HEK293 (cell line): Measurements from ENCODE around the gene PITPNB.

ENCODE experiments used
- CTCF ChIP-seq: fragments of 450-650 bp; formaldehyde crosslinking; IDR thresholded peaks from 2 replicates; pipeline ENCODE4 v1.5.1; 2016; ENCODE audit warnings: missing biosample characterization, missing genetic modification characterization
- KLF17 ChIP-seq: fragments of 450-650 bp; formaldehyde crosslinking; IDR thresholded peaks from 2 replicates; pipeline ENCODE4 v1.5.1; 2016; ENCODE audit warnings: missing biosample characterization, missing genetic modification characterization
- PRDM2 ChIP-seq: fragments of 450-650 bp; formaldehyde crosslinking; IDR thresholded peaks from 2 replicates; pipeline ENCODE4 v1.5.1; 2016; ENCODE audit warnings: missing biosample characterization, missing genetic modification characterization, borderline replicate concordance
- TCF7L2 ChIP-seq: IDR thresholded peaks from 2 replicates; pipeline ENCODE4 v1.6.1; 2011; ENCODE audit warnings: low read depth, mild to moderate bottlenecking, inconsistent platforms, low read length, moderate library complexity, borderline replicate concordance
- YY1 ChIP-seq: fragments of 450-650 bp; formaldehyde crosslinking; IDR thresholded peaks from 2 replicates; pipeline ENCODE4 v1.5.1; 2018; ENCODE audit warnings: missing biosample characterization, missing genetic modification characterization
- ZBTB11 ChIP-seq: fragments of 450-650 bp; formaldehyde crosslinking; conservative IDR thresholded peaks from 2 replicates; pipeline ENCODE4 v1.5.1; 2016; ENCODE audit warnings: low read depth, missing biosample characterization, missing genetic modification characterization
- ZEB2 ChIP-seq: fragments of 450-650 bp; formaldehyde crosslinking; IDR thresholded peaks from 2 replicates; pipeline ENCODE4 v1.5.1; 2016; ENCODE audit warnings: missing biosample characterization, missing genetic modification characterization
- ZNF121 ChIP-seq: fragments of 450-650 bp; formaldehyde crosslinking; IDR thresholded peaks from 2 replicates; pipeline ENCODE4 v1.5.1; 2016; ENCODE audit warnings: missing biosample characterization, missing genetic modification characterization
- ZNF140 ChIP-seq: fragments of 450-650 bp; formaldehyde crosslinking; IDR thresholded peaks from 2 replicates; pipeline ENCODE4 v1.5.1; 2016; ENCODE audit warnings: missing biosample characterization, missing genetic modification characterization
- ZNF157 ChIP-seq: fragments of 450-650 bp; formaldehyde crosslinking; IDR thresholded peaks from 2 replicates; pipeline ENCODE4 v1.5.1; 2016; ENCODE audit warnings: missing biosample characterization, missing genetic modification characterization
- ZNF302 ChIP-seq: fragments of 450-650 bp; formaldehyde crosslinking; IDR thresholded peaks from 2 replicates; pipeline ENCODE4 v1.5.1; 2016; ENCODE audit warnings: missing biosample characterization, missing genetic modification characterization, low read depth
- ZNF311 ChIP-seq: fragments of 450-650 bp; formaldehyde crosslinking; IDR thresholded peaks from 2 replicates; pipeline ENCODE4 v1.5.1; 2017; ENCODE audit warnings: missing biosample characterization, missing genetic modification characterization, borderline replicate concordance
- ZNF324 ChIP-seq: fragments of 450-650 bp; formaldehyde crosslinking; IDR thresholded peaks from 2 replicates; pipeline ENCODE4 v1.5.1; 2016; ENCODE audit warnings: missing biosample characterization, missing genetic modification characterization
- ZXDB ChIP-seq: fragments of 450-650 bp; formaldehyde crosslinking; IDR thresholded peaks from 2 replicates; pipeline ENCODE4 v1.5.1; 2016; ENCODE audit warnings: missing biosample characterization, missing genetic modification characterization

GRCh38 chr22:27846248-27846757 is 72.8 kb downstream of the PITPNB start:
- TF ChIP-seq ZEB2 = no peak
- no peak for TF ChIP-seq ZBTB11 (tag by site-specific recombination)
- no peak for TF ChIP-seq ZNF140 (tag by site-specific recombination)
- no peak for TF ChIP-seq ZNF121 (tag by site-specific recombination)
- no peak for TF ChIP-seq CTCF (tag by site-specific recombination)
- no peak for TF ChIP-seq YY1 (tag by site-specific recombination)
- no peak for TF ChIP-seq PRDM2 (tag by site-specific recombination)
- TF ChIP-seq ZNF157 (tag by site-specific recombination) = no peak
- no peak for TF ChIP-seq ZNF311 (tag by site-specific recombination)
- no peak for TF ChIP-seq KLF17 (tag by site-specific recombination)
- no peak for TF ChIP-seq TCF7L2
- TF ChIP-seq ZNF324 (tag by site-specific recombination) = no peak
- no peak for TF ChIP-seq ZXDB (tag by site-specific recombination)
- no peak for TF ChIP-seq ZNF302 (tag by site-specific recombination)
